Neural progenitor cell (in vitro differentiated cells): ENCODE measurements around the gene HIVEP1.

Experiments used
- EZH2 ChIP-seq: fragments of 200-600 bp; sonication (generic); IDR thresholded peaks from 2 replicates; pipeline ENCODE4 v1.6.1; 2017; ENCODE audit warnings: antibody characterized with exemption, mild to moderate bottlenecking, moderate library complexity
- TF ChIP-seq, protein P1 (sequence below): fragments of 200-600 bp; sonication (generic); IDR thresholded peaks from 2 replicates; pipeline ENCODE4 v1.5.1; 2017; ENCODE audit warnings: antibody characterized with exemption, mild to moderate bottlenecking

DNA sequence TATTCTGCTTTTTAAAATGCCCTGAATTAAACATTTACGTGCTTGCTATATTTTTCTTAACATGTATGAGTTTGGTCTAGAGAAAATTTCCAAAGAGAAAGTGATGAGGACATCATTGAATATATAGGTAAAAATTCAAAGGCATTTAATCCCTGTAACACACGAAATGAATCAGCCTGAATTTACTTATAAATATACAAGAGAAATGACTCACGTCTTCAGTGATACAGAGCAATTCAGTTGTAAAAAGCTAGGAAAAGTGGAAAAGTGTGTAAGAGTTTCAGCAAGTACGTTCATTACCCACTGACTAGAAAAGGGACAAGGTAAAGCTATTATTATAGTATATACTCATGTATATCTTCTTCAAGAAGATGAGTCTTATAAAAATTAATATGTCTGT, 124.8 kb downstream of the HIVEP1 start:
- TF ChIP-seq, protein P1, sequence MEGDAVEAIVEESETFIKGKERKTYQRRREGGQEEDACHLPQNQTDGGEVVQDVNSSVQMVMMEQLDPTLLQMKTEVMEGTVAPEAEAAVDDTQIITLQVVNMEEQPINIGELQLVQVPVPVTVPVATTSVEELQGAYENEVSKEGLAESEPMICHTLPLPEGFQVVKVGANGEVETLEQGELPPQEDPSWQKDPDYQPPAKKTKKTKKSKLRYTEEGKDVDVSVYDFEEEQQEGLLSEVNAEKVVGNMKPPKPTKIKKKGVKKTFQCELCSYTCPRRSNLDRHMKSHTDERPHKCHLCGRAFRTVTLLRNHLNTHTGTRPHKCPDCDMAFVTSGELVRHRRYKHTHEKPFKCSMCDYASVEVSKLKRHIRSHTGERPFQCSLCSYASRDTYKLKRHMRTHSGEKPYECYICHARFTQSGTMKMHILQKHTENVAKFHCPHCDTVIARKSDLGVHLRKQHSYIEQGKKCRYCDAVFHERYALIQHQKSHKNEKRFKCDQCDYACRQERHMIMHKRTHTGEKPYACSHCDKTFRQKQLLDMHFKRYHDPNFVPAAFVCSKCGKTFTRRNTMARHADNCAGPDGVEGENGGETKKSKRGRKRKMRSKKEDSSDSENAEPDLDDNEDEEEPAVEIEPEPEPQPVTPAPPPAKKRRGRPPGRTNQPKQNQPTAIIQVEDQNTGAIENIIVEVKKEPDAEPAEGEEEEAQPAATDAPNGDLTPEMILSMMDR = no peak
- no peak for TF ChIP-seq EZH2
